Measurements from ENCODE around the gene ABCC5.
A peak's percentile ranks its signal among the peaks of the same experiment; 100 is the strongest.

The ABCC5 gene

GRCh38 chr3:184017672-184018423 lies at the start of gene ABCC5:
Gene ABCC5, minus strand, starts transcription at chr3:184017884. Its CDS starts 3,492 bp downstream, at chr3:184014392.
- TF ChIP-seq CTCF (IDR thresholded peaks at IDR 0.05; ENCODE audit: low read depth, low read length): no peak
- DNase-seq (ENCODE audit: extremely low read depth, low read depth): peak; percentile 83

- no peak for DNase-seq (ENCODE audit: extremely low read depth, low read depth)
- TF ChIP-seq CTCF (IDR thresholded peaks at IDR 0.05; ENCODE audit: low read depth, low read length): no peak
These were observed 48.5 kb upstream of the ABCC5 start for GRCh38 chr3:184066211-184066610.

GRCh38 chr3:184062637-184063036 lies 45.0 kb upstream of the ABCC5 start:
- no peak for TF ChIP-seq CTCF (IDR thresholded peaks at IDR 0.05; ENCODE audit: low read depth, low read length)
- no peak for DNase-seq (ENCODE audit: extremely low read depth, low read depth)

- TF ChIP-seq CTCF (IDR thresholded peaks at IDR 0.05; ENCODE audit: low read depth, low read length): no peak
- DNase-seq (ENCODE audit: extremely low read depth, low read depth): no peak
These were observed 41.7 kb upstream of the ABCC5 start for GRCh38 chr3:184059424-184059823.

- TF ChIP-seq CTCF (IDR thresholded peaks at IDR 0.05; ENCODE audit: low read depth, low read length): no peak
- DNase-seq (ENCODE audit: extremely low read depth, low read depth): no peak
These were observed 40.3 kb upstream of the ABCC5 start for GRCh38 chr3:184058029-184058428.

- no peak for DNase-seq (ENCODE audit: extremely low read depth, low read depth)
- no peak for TF ChIP-seq CTCF (IDR thresholded peaks at IDR 0.05; ENCODE audit: low read depth, low read length)
These were observed 35.1 kb upstream of the ABCC5 start, which contains the start of gene HTR3C for GRCh38 chr3:184052767-184053166. Gene HTR3C, plus strand, starts transcription at chr3:184053047. Its CDS starts 34 bp downstream, at chr3:184053081.

- TF ChIP-seq CTCF (IDR thresholded peaks at IDR 0.05; ENCODE audit: low read depth, low read length): no peak
- DNase-seq (ENCODE audit: extremely low read depth, low read depth): no peak
These were observed 32.6 kb upstream of the ABCC5 start for GRCh38 chr3:184050217-184050847.

Data from AG09319 (cell line).